Measurements from ENCODE around the gene ASPA.

Gene ASPA

GRCh38 chr17:3536716-3537115 is 60.9 kb downstream of the ASPA start:
- no peak for DNase-seq

DNA sequence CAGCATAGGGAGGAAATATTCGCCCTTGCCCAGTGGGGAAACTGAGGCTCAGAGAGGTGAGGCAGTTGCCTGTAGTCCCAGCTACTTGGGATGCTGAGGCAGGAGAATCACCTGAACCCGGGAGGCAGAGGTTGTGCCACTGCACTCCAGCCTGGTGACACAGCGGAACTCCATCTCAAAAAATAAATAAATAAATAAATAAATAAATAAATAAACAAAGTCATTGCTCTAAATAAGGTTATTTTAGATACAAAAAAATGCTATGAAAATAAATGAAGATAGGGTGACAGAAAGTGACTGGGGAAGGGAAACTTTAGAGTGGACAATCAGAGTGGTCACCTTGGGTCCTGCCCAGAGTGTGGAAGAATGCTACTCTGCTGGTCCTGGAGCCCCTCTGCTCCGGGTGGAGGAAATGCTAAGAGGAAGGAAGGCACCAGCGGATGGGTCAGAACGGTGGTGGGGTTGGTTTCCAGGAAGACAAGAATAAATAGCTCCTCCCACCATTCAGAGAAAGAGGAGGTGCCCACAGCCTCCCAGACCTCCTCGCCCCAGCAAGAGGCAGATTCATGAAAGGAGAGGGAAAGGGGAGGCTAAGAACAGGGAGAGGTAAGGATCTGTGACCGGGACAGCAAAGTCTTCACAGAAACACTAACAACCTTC is 64.2 kb downstream of the ASPA start:
- no peak for DNase-seq

- DNase-seq = no peak
These were observed 66.8 kb downstream of the ASPA start for GRCh38 chr17:3542410-3543088.

GRCh38 chr17:3543453-3543852 is 67.7 kb downstream of the ASPA start:
- no peak for DNase-seq

- DNase-seq = no peak
These were observed 68.6 kb downstream of the ASPA start for GRCh38 chr17:3544365-3544764.

- no peak for DNase-seq
These were observed 69.4 kb downstream of the ASPA start for GRCh38 chr17:3545151-3545550.

- DNase-seq = no peak
These were observed 70.7 kb downstream of the ASPA start for GRCh38 chr17:3546521-3546920.

- no peak for DNase-seq
These were observed 71.2 kb downstream of the ASPA start for GRCh38 chr17:3546997-3547396.

GRCh38 chr17:3547628-3548027 is 71.8 kb downstream of the ASPA start:
- no peak for DNase-seq

DNA sequence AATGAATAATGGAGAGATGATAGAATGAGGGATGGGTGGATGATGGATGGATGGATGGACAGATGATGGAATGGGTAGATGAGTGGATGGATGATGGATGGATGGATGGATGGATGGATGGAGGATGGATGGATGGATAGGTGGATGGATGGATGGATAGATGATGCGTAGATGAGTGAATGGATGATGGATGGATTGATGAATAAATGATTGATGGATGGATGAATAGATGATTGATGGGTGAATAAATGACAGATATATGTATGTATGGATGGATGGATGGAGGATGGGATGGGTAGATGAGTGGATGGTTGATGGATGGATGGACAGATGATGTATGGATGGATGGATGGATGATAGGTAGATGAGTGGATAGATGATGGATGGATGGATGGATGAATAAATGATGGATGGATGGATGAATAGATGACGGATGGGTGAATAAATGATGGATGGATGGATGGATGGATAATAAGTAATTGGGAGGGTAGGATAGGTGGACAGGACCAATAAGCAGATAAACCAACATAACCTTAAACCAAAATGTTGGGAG is 73.9 kb downstream of the ASPA start:
- no peak for DNase-seq

DNA sequence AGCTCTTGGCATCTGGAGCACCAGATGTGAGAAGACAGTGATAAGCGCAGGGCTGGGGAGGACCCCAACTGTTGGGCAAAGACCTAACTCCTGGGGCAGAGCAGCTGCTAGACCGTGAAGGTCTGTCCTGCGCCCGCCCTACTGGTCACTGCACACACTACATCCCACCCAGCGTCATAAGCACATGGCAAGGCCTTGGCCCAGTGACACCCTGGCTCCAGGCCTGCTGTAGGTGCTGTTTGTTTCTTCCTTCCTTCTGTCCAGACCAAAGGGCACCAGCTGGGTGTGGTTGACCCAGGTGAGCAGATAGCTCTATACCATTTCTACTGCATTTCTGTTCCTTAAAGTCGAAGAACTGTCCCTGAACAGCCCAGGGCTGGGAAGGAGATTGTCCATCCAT is 75.4 kb downstream of the ASPA start:
- DNase-seq = no peak

DNA sequence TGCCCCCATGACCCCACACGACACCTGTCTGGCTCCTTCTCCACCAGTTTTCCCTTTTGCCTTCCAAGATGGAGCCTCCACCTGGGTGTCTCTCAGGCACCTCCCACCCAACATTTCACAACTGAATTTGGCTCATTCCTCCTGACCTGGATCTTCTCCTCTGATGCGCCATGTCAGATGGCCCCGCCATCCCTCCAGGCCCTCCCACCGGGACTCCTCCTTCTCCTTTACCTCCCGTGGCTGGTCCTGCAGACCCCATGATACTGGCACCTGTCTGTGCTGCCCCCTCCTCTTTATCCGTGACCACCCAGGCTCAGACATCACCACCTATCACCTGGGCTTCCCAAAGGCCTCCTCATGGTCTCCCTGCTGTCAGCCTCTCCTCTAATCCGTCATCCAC is 77.1 kb downstream of the ASPA start:
- no peak for DNase-seq
